Ishikawa (cell line): Measurements from ENCODE around the gene PARD3B.

Source experiments
- CEBPB ChIP-seq: IDR thresholded peaks from 2 replicates; pipeline ENCODE4 v1.6.1; 2012
- CREB1 ChIP-seq: IDR thresholded peaks from 2 replicates; pipeline ENCODE4 v1.6.1; 2012; ENCODE audit warnings: low read depth
- EGR1 ChIP-seq: IDR thresholded peaks from 2 replicates; pipeline ENCODE4 v1.6.1; 2012
- EP300 ChIP-seq: IDR thresholded peaks from 2 replicates; pipeline ENCODE4 v1.6.1; 2012; ENCODE audit warnings: borderline replicate concordance
- FOXM1 ChIP-seq: IDR thresholded peaks from 2 replicates; pipeline ENCODE4 v1.6.1; 2012; ENCODE audit warnings: low read depth, borderline replicate concordance
- NFIC ChIP-seq: IDR thresholded peaks from 2 replicates; pipeline ENCODE4 v1.6.1; 2012
- RAD21 ChIP-seq: IDR thresholded peaks from 2 replicates; pipeline ENCODE4 v1.6.1; 2012; ENCODE audit warnings: low read depth
- TAF1 ChIP-seq: IDR thresholded peaks from 2 replicates; pipeline ENCODE4 v1.6.1; 2012; ENCODE audit warnings: low read depth, mild to moderate bottlenecking
- TCF12 ChIP-seq: IDR thresholded peaks from 2 replicates; pipeline ENCODE4 v1.6.1; 2012; ENCODE audit warnings: low read depth
- TEAD4 ChIP-seq: IDR thresholded peaks from 2 replicates; pipeline ENCODE4 v1.6.1; 2012
- YY1 ChIP-seq: IDR thresholded peaks from 2 replicates; pipeline ENCODE4 v1.6.1; 2012; ENCODE audit warnings: low read depth
- ZBTB7A ChIP-seq: IDR thresholded peaks from 2 replicates; pipeline ENCODE4 v1.6.1; 2012; ENCODE audit warnings: low read depth
- TF ChIP-seq, protein P1 (sequence below): IDR thresholded peaks from 2 replicates; pipeline ENCODE4 v1.6.1; 2012
- TF ChIP-seq, protein P2 (sequence below): IDR thresholded peaks from 2 replicates; pipeline ENCODE4 v1.6.1; 2012; ENCODE audit warnings: low read depth, mild to moderate bottlenecking
- TF ChIP-seq, protein P3 (sequence below): IDR thresholded peaks from 2 replicates; pipeline ENCODE4 v1.6.1; 2012

The PARD3B gene

DNA sequence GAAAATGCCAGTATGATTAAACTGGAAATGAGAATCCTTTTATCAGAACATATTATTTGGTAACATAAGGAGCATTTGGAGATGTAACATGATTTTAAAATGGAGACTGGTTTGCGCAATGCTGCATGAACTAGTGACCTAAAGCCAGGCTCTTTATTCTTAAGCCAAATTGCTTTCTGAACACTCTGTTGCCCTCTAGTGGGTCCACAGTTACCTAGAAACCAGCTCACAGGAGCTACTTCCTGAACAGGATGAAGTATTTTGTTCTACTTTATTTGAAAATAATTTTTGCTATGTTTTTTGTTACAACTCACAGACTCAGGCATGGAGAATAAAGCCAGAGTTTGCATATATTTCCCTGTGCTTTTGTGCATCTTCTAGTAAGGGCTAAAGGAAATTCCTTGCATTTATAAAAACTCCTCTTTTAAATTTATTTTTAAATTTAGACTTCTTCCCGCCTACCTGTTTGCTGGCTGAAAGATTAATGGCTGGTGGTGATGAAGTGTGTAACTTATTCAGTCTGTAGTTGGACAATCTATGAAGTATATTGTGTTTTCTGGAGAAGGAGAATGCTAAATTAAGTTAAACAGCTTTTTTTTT, 146.7 kb downstream of the PARD3B start:
- peak; percentile 99 for TF ChIP-seq CEBPB
- TF ChIP-seq NFIC = peak; percentile 25; the same call in 1 of the 2 replicates
- TF ChIP-seq CREB1 = no peak
- TF ChIP-seq YY1 = peak; percentile 71
- TF ChIP-seq EP300 = no peak
- TF ChIP-seq RAD21 = peak; percentile 89

- TF ChIP-seq NFIC (no peak), TEAD4 (no peak), CREB1 (no peak), RAD21 (no peak)
- TF ChIP-seq, protein P1, sequence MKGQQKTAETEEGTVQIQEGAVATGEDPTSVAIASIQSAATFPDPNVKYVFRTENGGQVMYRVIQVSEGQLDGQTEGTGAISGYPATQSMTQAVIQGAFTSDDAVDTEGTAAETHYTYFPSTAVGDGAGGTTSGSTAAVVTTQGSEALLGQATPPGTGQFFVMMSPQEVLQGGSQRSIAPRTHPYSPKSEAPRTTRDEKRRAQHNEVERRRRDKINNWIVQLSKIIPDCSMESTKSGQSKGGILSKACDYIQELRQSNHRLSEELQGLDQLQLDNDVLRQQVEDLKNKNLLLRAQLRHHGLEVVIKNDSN = no peak
Measured at GRCh38 chr2:204692790-204693189, 147.5 kb downstream of the PARD3B start.

DNA sequence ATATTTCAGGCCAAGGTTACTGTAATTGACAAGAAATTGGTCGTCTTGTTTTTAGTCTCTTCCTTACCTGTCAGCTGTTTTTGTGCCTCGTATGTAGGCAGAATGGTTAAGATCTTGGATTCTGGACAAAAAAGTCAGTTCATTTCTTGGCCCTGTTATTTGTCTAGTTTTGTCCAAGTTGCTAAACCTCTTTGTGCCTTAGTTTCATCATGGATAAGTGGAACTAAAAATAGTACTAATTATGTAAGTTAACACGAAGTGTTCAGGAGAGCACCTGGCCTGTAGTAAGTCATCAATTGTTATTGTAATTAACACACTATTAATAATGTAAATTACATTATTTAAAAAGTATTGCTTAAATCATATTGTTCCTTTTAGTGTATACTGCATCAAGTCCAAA, 148.0 kb downstream of the PARD3B start:
- no peak for TF ChIP-seq TAF1
- TF ChIP-seq, protein P2, sequence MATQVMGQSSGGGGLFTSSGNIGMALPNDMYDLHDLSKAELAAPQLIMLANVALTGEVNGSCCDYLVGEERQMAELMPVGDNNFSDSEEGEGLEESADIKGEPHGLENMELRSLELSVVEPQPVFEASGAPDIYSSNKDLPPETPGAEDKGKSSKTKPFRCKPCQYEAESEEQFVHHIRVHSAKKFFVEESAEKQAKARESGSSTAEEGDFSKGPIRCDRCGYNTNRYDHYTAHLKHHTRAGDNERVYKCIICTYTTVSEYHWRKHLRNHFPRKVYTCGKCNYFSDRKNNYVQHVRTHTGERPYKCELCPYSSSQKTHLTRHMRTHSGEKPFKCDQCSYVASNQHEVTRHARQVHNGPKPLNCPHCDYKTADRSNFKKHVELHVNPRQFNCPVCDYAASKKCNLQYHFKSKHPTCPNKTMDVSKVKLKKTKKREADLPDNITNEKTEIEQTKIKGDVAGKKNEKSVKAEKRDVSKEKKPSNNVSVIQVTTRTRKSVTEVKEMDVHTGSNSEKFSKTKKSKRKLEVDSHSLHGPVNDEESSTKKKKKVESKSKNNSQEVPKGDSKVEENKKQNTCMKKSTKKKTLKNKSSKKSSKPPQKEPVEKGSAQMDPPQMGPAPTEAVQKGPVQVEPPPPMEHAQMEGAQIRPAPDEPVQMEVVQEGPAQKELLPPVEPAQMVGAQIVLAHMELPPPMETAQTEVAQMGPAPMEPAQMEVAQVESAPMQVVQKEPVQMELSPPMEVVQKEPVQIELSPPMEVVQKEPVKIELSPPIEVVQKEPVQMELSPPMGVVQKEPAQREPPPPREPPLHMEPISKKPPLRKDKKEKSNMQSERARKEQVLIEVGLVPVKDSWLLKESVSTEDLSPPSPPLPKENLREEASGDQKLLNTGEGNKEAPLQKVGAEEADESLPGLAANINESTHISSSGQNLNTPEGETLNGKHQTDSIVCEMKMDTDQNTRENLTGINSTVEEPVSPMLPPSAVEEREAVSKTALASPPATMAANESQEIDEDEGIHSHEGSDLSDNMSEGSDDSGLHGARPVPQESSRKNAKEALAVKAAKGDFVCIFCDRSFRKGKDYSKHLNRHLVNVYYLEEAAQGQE = no peak
- TF ChIP-seq NFIC = no peak
- TF ChIP-seq EGR1 = no peak
- TF ChIP-seq ZBTB7A = no peak
- TF ChIP-seq EP300 = no peak
- no peak for TF ChIP-seq YY1
- TF ChIP-seq, protein P1 = no peak
- TF ChIP-seq CREB1 = no peak
- TF ChIP-seq CEBPB = no peak
- TF ChIP-seq FOXM1 = no peak
- no peak for TF ChIP-seq TCF12

DNA sequence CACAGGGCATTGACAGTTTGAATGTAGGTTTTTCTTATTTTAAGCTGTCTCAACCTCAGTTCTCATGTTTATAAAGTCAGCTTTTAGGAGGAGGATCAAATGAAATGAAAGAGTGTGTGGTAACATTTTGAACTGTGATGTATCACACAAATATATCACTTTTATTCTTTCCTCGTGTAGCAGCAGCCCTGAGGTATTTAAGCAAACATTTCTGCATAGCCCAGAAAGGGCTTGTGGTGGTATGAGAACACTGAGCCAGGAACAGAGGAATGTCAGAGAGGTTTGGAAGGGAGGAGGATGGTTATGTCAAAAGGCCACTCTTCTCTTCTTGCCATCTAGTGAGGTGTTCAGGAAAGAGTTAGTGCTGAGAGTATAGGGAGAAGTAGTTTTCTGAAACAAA, 150.2 kb downstream of the PARD3B start:
- no peak for TF ChIP-seq EGR1

- TF ChIP-seq TEAD4 (no peak), EGR1 (no peak), TCF12 (no peak), EP300 (no peak), YY1 (no peak)
Measured at GRCh38 chr2:204696124-204696523, 150.8 kb downstream of the PARD3B start.

- TF ChIP-seq, protein P1 = no peak
- TF ChIP-seq EP300 = no peak
Measured at GRCh38 chr2:204705243-204705932, 160.1 kb downstream of the PARD3B start.

DNA sequence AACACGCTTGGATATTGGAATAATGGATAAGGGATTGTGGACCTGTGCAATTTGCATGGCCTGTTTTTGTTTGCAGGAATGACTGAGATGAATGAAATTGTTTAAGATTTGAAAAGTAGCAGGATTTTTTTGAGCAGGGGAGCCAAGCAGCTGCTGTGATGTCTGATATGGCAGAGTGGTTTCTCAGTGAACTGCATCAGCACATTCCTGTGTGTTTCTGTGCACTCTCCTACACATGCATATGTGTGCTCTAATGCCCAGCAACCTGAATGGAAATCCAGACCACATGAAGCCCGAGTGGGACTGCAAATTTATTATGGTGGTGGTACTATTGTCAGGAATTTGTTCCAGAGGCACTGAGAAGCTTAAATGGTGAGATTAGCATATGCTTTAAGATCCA, 161.7 kb downstream of the PARD3B start:
- TF ChIP-seq NFIC = no peak
- no peak for TF ChIP-seq RAD21

DNA sequence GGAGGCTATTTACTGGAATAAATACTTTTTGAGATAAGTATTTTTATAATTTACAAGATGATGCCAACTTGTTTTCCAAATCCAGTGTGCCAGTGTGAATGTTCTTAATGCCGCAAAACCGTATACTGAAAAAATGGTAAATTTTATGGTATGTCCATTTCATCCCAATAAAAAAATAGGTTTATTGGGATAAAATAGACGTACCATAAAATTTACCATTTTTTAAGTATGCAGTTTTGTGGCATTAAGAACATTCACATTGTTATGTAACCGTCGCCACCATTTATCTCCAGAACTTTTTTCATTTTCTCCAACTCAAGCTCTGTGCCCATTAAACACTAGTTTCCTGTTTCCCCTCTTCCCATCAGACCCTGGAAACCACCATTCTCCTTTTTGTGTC, 167.9 kb downstream of the PARD3B start:
- TF ChIP-seq CEBPB (no peak), EGR1 (no peak), ZBTB7A (no peak), FOXM1 (no peak), CREB1 (no peak), TCF12 (no peak)

GRCh38 chr2:204715361-204715760, 170.1 kb downstream of the PARD3B start:
- TF ChIP-seq CREB1 = no peak
- TF ChIP-seq, protein P3, sequence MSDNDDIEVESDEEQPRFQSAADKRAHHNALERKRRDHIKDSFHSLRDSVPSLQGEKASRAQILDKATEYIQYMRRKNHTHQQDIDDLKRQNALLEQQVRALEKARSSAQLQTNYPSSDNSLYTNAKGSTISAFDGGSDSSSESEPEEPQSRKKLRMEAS = no peak
- no peak for TF ChIP-seq ZBTB7A
- no peak for TF ChIP-seq FOXM1
- TF ChIP-seq NFIC = no peak
- no peak for TF ChIP-seq TCF12
- TF ChIP-seq EP300 = no peak
- TF ChIP-seq YY1 = no peak
- no peak for TF ChIP-seq CEBPB
- TF ChIP-seq, protein P1 = no peak
- TF ChIP-seq, protein P2 = no peak
